Measurements from ENCODE around the gene ZMYND8. TPM values are rescaled to one million over a fixed set of nuclear protein-coding genes. Genes with fewer than 3 reads are reported as not detected.

Gene ZMYND8
- total and polyA plus RNA-seq, 2 of the 4 experiments (the other 2 are of a cell fraction): 24.0 to 28.2 TPM

GRCh38 chr20:47311967-47312681 lies 44.4 kb downstream of the ZMYND8 start (continued):
- TF ChIP-seq FOS (IDR thresholded peaks at IDR 0.05; ENCODE audit: low read depth, low read length) (no peak), USF2 (IDR thresholded peaks at IDR 0.05; ENCODE audit: low read depth, low read length) (no peak), MAZ (IDR thresholded peaks at IDR 0.05; ENCODE audit: borderline replicate concordance, low read depth, low read length) (no peak), RCOR1 (IDR thresholded peaks at IDR 0.05; ENCODE audit: insufficient replicate concordance, low read length) (no peak), RAD21 (IDR thresholded peaks at IDR 0.05; ENCODE audit: low read length) (no peak), SMC3 (IDR thresholded peaks at IDR 0.05; ENCODE audit: low read depth, low read length) (no peak)

Data from IMR-90 (cell line).